IPS-18c (cell line): ENCODE data around the gene MGAT1.
"Not testable (repeated sequence)": the region's sequence is repeated elsewhere in the genome, so short reads cannot be mapped to it uniquely, and the experiment has no call there.

Experiments used
- H3K4me3 ChIP-seq: 2 replicates; pipeline ENCODE4 v1.7.0; 2013; ENCODE audit warnings: low read depth, mild to moderate bottlenecking, low read length, moderate library complexity; ENCODE audit not compliant: insufficient read depth
- H3K9me3 ChIP-seq: one replicate; pipeline ENCODE4 v1.6.1; 2013; ENCODE audit warnings: mild to moderate bottlenecking, low read length, moderate library complexity; ENCODE audit not compliant: control insufficient read depth, insufficient read depth

The MGAT1 gene

DNA sequence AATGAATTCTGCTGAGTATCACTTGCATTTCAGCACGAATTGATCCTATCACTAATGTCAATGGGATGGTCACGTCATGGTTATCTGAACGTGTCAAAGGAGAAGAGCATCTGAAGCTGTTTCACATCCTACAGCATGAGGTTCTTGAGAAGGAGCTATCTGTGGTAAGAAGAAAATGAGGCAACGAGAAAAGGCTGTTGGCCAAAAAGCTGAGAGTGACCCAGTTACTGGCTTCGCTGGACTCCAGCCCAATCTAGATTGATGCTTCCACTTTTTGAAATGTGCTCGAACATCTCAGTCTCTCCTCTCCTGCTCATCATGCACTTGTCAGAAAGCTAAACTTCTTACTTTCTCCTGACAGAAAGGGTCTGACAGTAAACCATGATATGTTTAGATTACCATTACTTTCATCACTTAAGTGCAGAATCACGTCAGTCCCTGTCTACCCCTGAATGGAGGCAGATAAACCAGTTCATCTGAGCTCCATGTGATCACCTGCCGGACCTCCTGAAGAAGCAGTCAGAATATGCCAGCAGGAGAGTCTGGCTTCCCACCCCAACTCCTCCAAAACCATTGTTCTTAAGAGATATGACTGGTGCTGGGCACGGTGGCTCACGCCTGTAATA is 22.5 kb downstream of the MGAT1 start:
- H3K4me3 ChIP-seq = no peak overlapping the region

GRCh38 chr5:180777475-180777874 is 25.1 kb downstream of the MGAT1 start:
- H3K9me3 ChIP-seq = peaks cover 3% of the 10 kb centered on the region
- no peak overlapping the region for H3K4me3 ChIP-seq

More for the DNA sequence above, 22.5 kb downstream of the MGAT1 start:
- peaks cover 3% of the 10 kb centered on the region for H3K9me3 ChIP-seq

DNA sequence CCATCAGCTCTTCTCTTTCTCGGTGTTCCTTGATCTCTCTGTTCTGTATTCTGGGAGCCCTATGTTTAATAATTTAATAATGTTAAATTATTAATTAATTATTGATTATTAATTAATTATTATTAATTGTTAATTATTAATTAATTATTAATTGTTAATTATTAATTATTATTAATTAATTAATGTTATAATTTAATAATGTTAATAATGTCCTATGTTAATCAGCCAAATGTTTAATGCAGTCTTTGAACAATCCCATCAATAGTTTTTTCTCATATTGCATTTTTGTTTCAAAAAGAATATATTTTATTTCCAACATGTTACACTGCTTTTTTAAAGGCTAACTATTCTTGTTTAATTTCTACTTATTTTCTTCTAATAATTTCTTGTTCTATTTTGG is 26.2 kb downstream of the MGAT1 start:
- H3K4me3 ChIP-seq = no peak overlapping the region

DNA sequence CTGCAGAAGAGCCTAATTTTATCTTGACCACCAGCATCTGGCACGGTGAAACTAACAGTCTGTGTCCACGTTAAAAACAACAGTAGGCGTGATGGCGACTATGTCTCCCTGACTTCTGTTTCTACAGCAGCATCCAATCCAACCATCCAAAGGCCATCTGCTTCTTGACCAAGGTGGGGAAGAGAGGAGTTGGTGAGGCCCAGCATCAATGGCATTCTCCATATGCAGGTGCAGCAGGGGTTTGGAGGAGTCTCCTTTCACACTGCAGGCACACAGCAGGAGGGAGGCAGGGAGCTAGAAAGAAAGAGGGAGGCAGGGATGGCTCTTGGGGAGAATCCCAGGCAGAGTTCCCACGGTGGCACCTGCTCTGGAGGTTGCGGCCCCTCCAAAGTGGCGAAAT is 27.0 kb downstream of the MGAT1 start:
- no peaks in the 10 kb centered on the region for H3K9me3 ChIP-seq

More for the DNA sequence above, 26.2 kb downstream of the MGAT1 start:
- H3K9me3 ChIP-seq = no peaks in the 10 kb centered on the region

GRCh38 chr5:180771839-180772238 is 30.8 kb downstream of the MGAT1 start:
- H3K9me3 ChIP-seq = no peaks in the 10 kb centered on the region
- no peak overlapping the region for H3K4me3 ChIP-seq

More for the DNA sequence above, 27.0 kb downstream of the MGAT1 start:
- H3K4me3 ChIP-seq = no peak overlapping the region

- no peaks in the 10 kb centered on the region for H3K9me3 ChIP-seq
Observed at GRCh38 chr5:180769821-180770220, 32.8 kb downstream of the MGAT1 start.

DNA sequence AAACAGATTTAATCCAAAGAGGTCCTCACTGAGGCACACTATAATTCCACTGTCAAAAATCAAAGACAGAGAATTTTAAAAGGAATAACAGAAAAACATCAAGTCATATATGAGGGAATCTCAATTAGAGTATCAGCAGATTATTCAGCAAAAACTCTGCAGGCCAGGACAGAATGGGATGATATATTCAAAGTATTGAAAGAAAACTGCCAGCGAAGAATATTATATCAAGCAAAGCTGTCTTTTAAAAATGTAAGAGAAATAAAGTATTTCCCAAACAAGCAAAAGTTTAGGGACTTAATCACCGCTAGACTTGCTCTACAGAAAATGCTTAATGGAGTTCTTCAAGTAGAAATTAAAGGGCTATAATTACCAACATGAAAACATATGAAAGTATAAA is 47.0 kb downstream of the MGAT1 start:
- H3K4me3 ChIP-seq = no peak overlapping the region
- H3K9me3 ChIP-seq = peaks cover 2% of the 10 kb centered on the region

More at GRCh38 chr5:180769821-180770220, 32.8 kb downstream of the MGAT1 start:
- H3K4me3 ChIP-seq = no peak overlapping the region

GRCh38 chr5:180744253-180744652 is 58.4 kb downstream of the MGAT1 start:
- H3K9me3 ChIP-seq = no peaks in the 10 kb centered on the region
- no peak overlapping the region for H3K4me3 ChIP-seq

- H3K4me3 ChIP-seq = no peak overlapping the region
Observed at GRCh38 chr5:180742727-180743126, 59.9 kb downstream of the MGAT1 start.

DNA sequence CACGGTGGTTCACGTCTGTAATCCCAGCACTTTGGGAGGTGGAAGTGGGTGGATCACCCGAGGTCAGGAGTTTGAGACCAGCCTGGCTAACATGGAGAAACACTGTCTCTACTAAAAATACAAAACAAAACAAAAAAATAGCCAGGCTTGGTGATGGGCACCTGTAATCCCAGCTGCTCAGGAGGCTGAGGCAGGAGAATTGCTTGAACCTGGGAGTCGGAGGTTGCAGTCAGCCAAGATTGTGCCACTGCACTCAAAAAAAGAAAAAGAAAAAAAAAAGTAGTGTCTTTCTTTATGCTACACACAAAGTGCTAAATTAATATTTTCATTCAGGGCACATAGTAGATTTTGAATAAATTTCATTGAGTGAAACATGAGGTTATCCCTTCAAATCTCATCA is 61.7 kb downstream of the MGAT1 start:
- H3K4me3 ChIP-seq, H3K9me3 ChIP-seq: not testable (repeated sequence)

More at GRCh38 chr5:180742727-180743126, 59.9 kb downstream of the MGAT1 start:
- H3K9me3 ChIP-seq = no peaks in the 10 kb centered on the region

GRCh38 chr5:180739958-180740357 is 62.6 kb downstream of the MGAT1 start, which contains the start of gene OR2Y1:
TSS of gene OR2Y1 (minus strand) at chr5:180740058. CDS start at chr5:180740058, 0 bp downstream.
- no peak within 1 kb of the TSS for H3K4me3 ChIP-seq
- no peaks in the 10 kb centered on the region for H3K9me3 ChIP-seq

DNA sequence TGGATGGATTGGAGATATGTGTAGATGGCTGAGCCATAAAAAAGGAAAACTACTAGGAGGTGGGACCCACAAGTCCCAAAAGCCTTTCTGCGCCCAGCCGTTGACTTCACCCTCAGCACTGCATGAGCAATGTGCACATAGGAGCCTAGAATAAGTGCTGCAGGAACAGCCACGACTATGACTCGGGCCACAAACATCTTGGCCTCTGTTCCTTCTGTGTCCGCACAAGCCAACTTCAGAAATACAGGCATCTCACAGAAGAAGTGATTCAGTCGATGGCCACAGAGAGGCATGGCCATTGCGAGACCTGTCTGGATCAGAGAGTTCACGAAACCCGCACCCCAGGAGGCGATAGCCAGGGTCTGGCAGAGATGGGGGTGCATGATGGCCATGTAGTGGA is 63.3 kb downstream of the MGAT1 start:
- no peaks in the 10 kb centered on the region for H3K9me3 ChIP-seq
- no peak overlapping the region for H3K4me3 ChIP-seq

DNA sequence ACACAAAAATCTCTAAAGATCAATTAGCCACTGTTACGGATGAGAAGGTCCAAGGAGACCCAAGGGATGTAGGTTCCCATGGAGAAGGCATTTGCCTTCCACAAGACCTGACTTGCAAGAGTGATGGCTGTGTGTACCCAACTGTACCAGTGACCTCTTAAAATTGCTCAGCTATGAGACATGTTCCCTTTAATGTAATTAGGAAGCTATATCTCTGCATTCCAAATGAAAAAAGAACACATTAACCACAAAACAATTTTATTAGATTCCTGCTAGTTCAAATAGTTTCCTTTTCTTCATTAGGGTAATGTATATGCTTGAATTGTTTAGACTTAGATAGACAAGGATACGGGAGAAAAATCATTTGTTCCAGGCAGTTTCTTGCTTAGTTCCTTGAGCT is 66.1 kb downstream of the MGAT1 start:
- Histone ChIP-seq H3K9me3 (no peaks in the 10 kb centered on the region), H3K4me3 (no peak overlapping the region)
